ENCODE data around the gene SDK1. TPM values are rescaled to one million over a fixed set of nuclear protein-coding genes. Genes with fewer than 3 reads are reported as not detected.

Gene SDK1
- polyA plus RNA-seq, 4 donors: 0.27 to 5.0 (median 2.1) TPM; not detected in 1

- H3K27ac ChIP-seq (ENCODE audit: low read depth in 1 of 3, low read length in 2 of 3): no peak overlapping the region
- no peaks in the 10 kb centered on the region for H3K27me3 ChIP-seq (ENCODE audit: control insufficient read depth in 3 of 3, insufficient read depth in 3 of 3, low read length in 3 of 3)
- FAIRE-seq (no peak), DNase-seq (no peak)
- H3K36me3 ChIP-seq (ENCODE audit: control insufficient read depth in 3 of 3, insufficient read depth in 2 of 3, low read depth in 1 of 3, low read length in 3 of 3): peaks cover 0 to 4% (median 0%) of the 10 kb centered on the region in 3 donors
- no peaks in the 10 kb centered on the region for H3K9me3 ChIP-seq (ENCODE audit: control insufficient read depth in 2 of 2, insufficient read depth in 1 of 2, low read depth in 1 of 2, low read length in 1 of 2)
- H3K4me3 ChIP-seq (ENCODE audit: low read depth in 1 of 3, low read length in 3 of 3): no peak overlapping the region
- no peaks in the 10 kb centered on the region for H3K4me1 ChIP-seq (ENCODE audit: control insufficient read depth in 3 of 3, insufficient read depth in 2 of 3, low read depth in 1 of 3, low read length in 2 of 3)
- 85 to 92% (median 90%) methylated on average over 34 of the region's 34 CpGs for WGBS, 3 donors
Observed at GRCh38 chr7:4175346-4175973, 874.4 kb downstream of the SDK1 start.

GRCh38 chr7:4177001-4177400 lies 875.9 kb downstream of the SDK1 start:
- H3K4me3 ChIP-seq (ENCODE audit: low read depth in 1 of 3, low read length in 3 of 3): no peak overlapping the region
- H3K27ac ChIP-seq (ENCODE audit: low read depth in 1 of 3, low read length in 2 of 3): no peak overlapping the region
- no peaks in the 10 kb centered on the region for H3K27me3 ChIP-seq (ENCODE audit: control insufficient read depth in 3 of 3, insufficient read depth in 3 of 3, low read length in 3 of 3)
- no peaks in the 10 kb centered on the region for H3K4me1 ChIP-seq (ENCODE audit: control insufficient read depth in 3 of 3, insufficient read depth in 2 of 3, low read depth in 1 of 3, low read length in 2 of 3)
- no peaks in the 10 kb centered on the region for H3K9me3 ChIP-seq (ENCODE audit: control insufficient read depth in 2 of 2, insufficient read depth in 1 of 2, low read depth in 1 of 2, low read length in 1 of 2)
- 87 to 91% (median 90%) methylated on average over 6 of the region's 6 CpGs for WGBS, 3 donors
- DNase-seq (no peak), FAIRE-seq (no peak)
- peaks cover 0 to 4% (median 0%) of the 10 kb centered on the region in 3 donors for H3K36me3 ChIP-seq (ENCODE audit: control insufficient read depth in 3 of 3, insufficient read depth in 2 of 3, low read depth in 1 of 3, low read length in 3 of 3)

- no peak for DNase-seq
- 93 to 97% (median 96%) methylated on average over 15 to 16 of the region's 16 CpGs for WGBS, 3 donors
- Histone ChIP-seq H3K36me3 (ENCODE audit: control insufficient read depth in 3 of 3, insufficient read depth in 2 of 3, low read depth in 1 of 3, low read length in 3 of 3) (peaks cover 0 to 4% (median 0%) of the 10 kb centered on the region in 3 donors), H3K27ac (ENCODE audit: low read depth in 1 of 3, low read length in 2 of 3) (no peak overlapping the region), H3K4me1 (ENCODE audit: control insufficient read depth in 3 of 3, insufficient read depth in 2 of 3, low read depth in 1 of 3, low read length in 2 of 3) (no peaks in the 10 kb centered on the region), H3K9me3 (ENCODE audit: control insufficient read depth in 2 of 2, insufficient read depth in 1 of 2, low read depth in 1 of 2, low read length in 1 of 2) (peaks cover 0 to 4% of the 10 kb centered on the region in 2 donors), H3K27me3 (ENCODE audit: control insufficient read depth in 3 of 3, insufficient read depth in 3 of 3, low read length in 3 of 3) (no peaks in the 10 kb centered on the region), H3K4me3 (ENCODE audit: low read depth in 1 of 3, low read length in 3 of 3) (no peak overlapping the region)
- no peak for FAIRE-seq
Observed at GRCh38 chr7:4178416-4178815, 877.4 kb downstream of the SDK1 start.

DNA sequence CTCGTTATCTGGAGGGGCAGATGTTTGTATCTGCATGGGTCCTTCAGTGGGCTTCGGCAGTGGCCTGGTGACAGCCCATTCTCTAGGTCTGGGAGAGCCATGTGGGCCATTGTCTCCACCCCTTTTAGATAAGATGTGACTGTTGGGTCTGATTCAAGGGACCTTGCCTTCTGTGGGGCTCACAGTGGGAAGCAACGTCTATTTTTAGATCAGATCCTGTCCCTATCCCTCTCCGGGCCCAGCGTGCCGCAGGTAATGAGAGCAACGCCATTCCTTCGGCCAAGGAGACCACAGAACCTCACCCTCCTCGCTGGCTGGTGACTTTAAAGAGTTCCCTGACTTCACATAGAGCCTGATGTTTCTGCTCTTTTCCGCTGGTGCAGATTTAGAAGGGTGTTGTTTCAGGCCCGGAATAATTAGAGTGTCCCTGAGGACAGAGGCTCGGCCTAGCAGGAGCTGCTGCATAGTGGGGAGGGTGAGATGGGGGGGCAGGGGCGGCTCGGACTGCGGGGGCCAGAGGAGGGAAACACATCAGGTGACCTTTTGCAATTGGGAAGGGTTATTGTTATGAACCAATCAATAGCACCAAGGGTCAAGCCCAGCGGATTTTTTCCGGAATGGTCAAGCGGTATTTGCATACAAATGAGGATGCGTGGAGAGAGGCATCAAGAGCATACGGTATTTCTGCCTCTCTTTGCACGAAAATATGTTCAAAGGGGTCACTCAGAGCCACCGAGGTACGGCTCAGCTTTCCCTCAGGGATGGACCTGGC lies 878.0 kb downstream of the SDK1 start:
- no peak for DNase-seq
- Histone ChIP-seq H3K36me3 (ENCODE audit: control insufficient read depth in 3 of 3, insufficient read depth in 2 of 3, low read depth in 1 of 3, low read length in 3 of 3) (peaks cover 0 to 4% (median 0%) of the 10 kb centered on the region in 3 donors), H3K27me3 (ENCODE audit: control insufficient read depth in 3 of 3, insufficient read depth in 3 of 3, low read length in 3 of 3) (no peaks in the 10 kb centered on the region), H3K27ac (ENCODE audit: low read depth in 1 of 3, low read length in 2 of 3) (no peak overlapping the region), H3K9me3 (ENCODE audit: control insufficient read depth in 2 of 2, insufficient read depth in 1 of 2, low read depth in 1 of 2, low read length in 1 of 2) (peaks cover 0 to 4% of the 10 kb centered on the region in 2 donors), H3K4me1 (ENCODE audit: control insufficient read depth in 3 of 3, insufficient read depth in 2 of 3, low read depth in 1 of 3, low read length in 2 of 3) (no peaks in the 10 kb centered on the region), H3K4me3 (ENCODE audit: low read depth in 1 of 3, low read length in 3 of 3) (no peak overlapping the region)
- WGBS, 3 donors: 84 to 91% (median 85%) methylated on average over 23 of the region's 23 CpGs
- FAIRE-seq: no peak

GRCh38 chr7:4179688-4180380 lies 878.8 kb downstream of the SDK1 start:
- Histone ChIP-seq H3K9me3 (ENCODE audit: control insufficient read depth in 2 of 2, insufficient read depth in 1 of 2, low read depth in 1 of 2, low read length in 1 of 2) (peaks cover 0 to 4% of the 10 kb centered on the region in 2 donors), H3K4me3 (ENCODE audit: low read depth in 1 of 3, low read length in 3 of 3) (no peak overlapping the region), H3K36me3 (ENCODE audit: control insufficient read depth in 3 of 3, insufficient read depth in 2 of 3, low read depth in 1 of 3, low read length in 3 of 3) (peaks cover 0 to 6% (median 0%) of the 10 kb centered on the region in 3 donors), H3K27me3 (ENCODE audit: control insufficient read depth in 3 of 3, insufficient read depth in 3 of 3, low read length in 3 of 3) (no peaks in the 10 kb centered on the region), H3K27ac (ENCODE audit: low read depth in 1 of 3, low read length in 2 of 3) (no peak overlapping the region), H3K4me1 (ENCODE audit: control insufficient read depth in 3 of 3, insufficient read depth in 2 of 3, low read depth in 1 of 3, low read length in 2 of 3) (no peaks in the 10 kb centered on the region)
- WGBS, 3 donors: 89 to 93% (median 93%) methylated on average over 21 to 24 of the region's 24 CpGs
- DNase-seq (no peak), FAIRE-seq (no peak)

DNA sequence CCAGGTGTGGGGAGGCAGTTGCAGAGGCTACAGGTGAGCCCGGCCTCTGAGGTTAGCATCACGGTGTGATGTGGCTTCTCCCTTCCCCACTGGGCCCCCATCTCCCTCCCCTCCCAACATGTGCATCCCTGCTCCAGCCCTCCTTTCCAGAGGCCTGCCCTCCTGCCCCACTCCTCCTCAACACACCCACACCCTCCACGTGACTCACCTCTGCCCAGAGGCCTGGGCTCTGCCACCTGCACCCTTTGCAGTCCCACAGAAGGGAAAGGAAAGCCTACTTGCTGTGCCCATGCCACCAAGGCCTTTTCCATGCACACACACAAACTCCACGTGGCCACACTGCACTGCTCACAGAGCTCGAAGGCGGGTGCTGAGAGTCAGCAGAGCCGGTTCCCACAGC lies 880.4 kb downstream of the SDK1 start:
- Histone ChIP-seq H3K4me1 (ENCODE audit: control insufficient read depth in 3 of 3, insufficient read depth in 2 of 3, low read depth in 1 of 3, low read length in 2 of 3) (no peaks in the 10 kb centered on the region), H3K4me3 (ENCODE audit: low read depth in 1 of 3, low read length in 3 of 3) (no peak overlapping the region), H3K9me3 (ENCODE audit: control insufficient read depth in 2 of 2, insufficient read depth in 1 of 2, low read depth in 1 of 2, low read length in 1 of 2) (peaks cover 0 to 4% of the 10 kb centered on the region in 2 donors), H3K36me3 (ENCODE audit: control insufficient read depth in 3 of 3, insufficient read depth in 2 of 3, low read depth in 1 of 3, low read length in 3 of 3) (peaks cover 0 to 6% (median 0%) of the 10 kb centered on the region in 3 donors), H3K27ac (ENCODE audit: low read depth in 1 of 3, low read length in 2 of 3) (no peak overlapping the region), H3K27me3 (ENCODE audit: control insufficient read depth in 3 of 3, insufficient read depth in 3 of 3, low read length in 3 of 3) (no peaks in the 10 kb centered on the region)
- DNase-seq (no peak), FAIRE-seq (no peak)
- 74 to 86% (median 77%) methylated on average over 5 to 7 of the region's 7 CpGs for WGBS, 3 donors

DNA sequence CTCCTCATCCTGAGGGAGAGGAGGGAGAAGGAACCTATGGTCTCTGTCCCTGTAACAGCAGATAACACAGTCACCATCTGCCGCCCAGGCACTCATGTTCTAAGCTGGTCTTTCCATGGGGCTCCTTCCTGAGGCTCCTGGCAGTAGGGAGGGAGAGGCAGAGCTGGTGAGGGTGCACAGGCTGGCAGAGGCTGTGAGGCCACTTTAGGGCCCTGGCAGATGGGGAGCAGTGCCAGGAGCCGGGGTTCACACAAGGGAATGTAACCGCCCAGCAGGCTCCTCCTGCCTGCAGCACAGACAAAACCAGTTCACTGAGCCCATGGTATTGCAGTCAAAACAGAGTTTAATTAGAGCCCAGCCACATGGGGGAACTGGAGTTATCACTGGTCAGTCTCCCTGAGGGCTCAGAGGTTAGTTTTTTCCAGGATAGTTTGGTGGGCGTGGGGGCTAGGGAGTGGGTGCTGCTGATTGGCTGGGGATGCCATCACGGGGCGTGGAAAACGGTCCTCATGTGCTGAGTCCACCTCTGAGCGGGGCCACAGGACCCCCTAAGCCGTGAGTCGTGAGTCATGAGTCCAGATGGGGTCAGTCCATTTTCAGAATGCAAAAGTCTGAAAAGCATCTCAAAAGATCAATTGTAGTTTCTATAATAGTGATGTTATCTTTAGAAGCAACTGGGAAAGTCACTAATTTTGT lies 881.7 kb downstream of the SDK1 start:
- H3K36me3 ChIP-seq (ENCODE audit: control insufficient read depth in 3 of 3, insufficient read depth in 2 of 3, low read depth in 1 of 3, low read length in 3 of 3): peaks cover 0 to 6% (median 0%) of the 10 kb centered on the region in 3 donors
- no peak for DNase-seq
- H3K27me3 ChIP-seq (ENCODE audit: control insufficient read depth in 3 of 3, insufficient read depth in 3 of 3, low read length in 3 of 3): no peaks in the 10 kb centered on the region
- FAIRE-seq: no peak
- no peak overlapping the region for H3K4me3 ChIP-seq (ENCODE audit: low read depth in 1 of 3, low read length in 3 of 3)
- no peak overlapping the region for H3K27ac ChIP-seq (ENCODE audit: low read depth in 1 of 3, low read length in 2 of 3)
- WGBS, 3 donors: 78 to 86% (median 81%) methylated on average over 10 of the region's 10 CpGs
- H3K4me1 ChIP-seq (ENCODE audit: control insufficient read depth in 3 of 3, insufficient read depth in 2 of 3, low read depth in 1 of 3, low read length in 2 of 3): no peaks in the 10 kb centered on the region
- H3K9me3 ChIP-seq (ENCODE audit: control insufficient read depth in 2 of 2, insufficient read depth in 1 of 2, low read depth in 1 of 2, low read length in 1 of 2): peaks cover 0 to 8% of the 10 kb centered on the region in 2 donors

- FAIRE-seq (no peak), DNase-seq (no peak)
- H3K9me3 ChIP-seq (ENCODE audit: control insufficient read depth in 2 of 2, insufficient read depth in 1 of 2, low read depth in 1 of 2, low read length in 1 of 2): peaks cover 0 to 8% of the 10 kb centered on the region in 2 donors
- peaks cover 0 to 4% (median 0%) of the 10 kb centered on the region in 3 donors for H3K36me3 ChIP-seq (ENCODE audit: control insufficient read depth in 3 of 3, insufficient read depth in 2 of 3, low read depth in 1 of 3, low read length in 3 of 3)
- no peak overlapping the region for H3K4me3 ChIP-seq (ENCODE audit: low read depth in 1 of 3, low read length in 3 of 3)
- no peaks in the 10 kb centered on the region for H3K27me3 ChIP-seq (ENCODE audit: control insufficient read depth in 3 of 3, insufficient read depth in 3 of 3, low read length in 3 of 3)
- H3K4me1 ChIP-seq (ENCODE audit: control insufficient read depth in 3 of 3, insufficient read depth in 2 of 3, low read depth in 1 of 3, low read length in 2 of 3): peaks cover 0 to 8% (median 0%) of the 10 kb centered on the region in 3 donors
- H3K27ac ChIP-seq (ENCODE audit: low read depth in 1 of 3, low read length in 2 of 3): no peak overlapping the region
- WGBS, 3 donors: 81 to 87% (median 85%) methylated on average over 4 of the region's 4 CpGs
Observed at GRCh38 chr7:4184653-4185052, 883.6 kb downstream of the SDK1 start.

All from small intestine (tissue), 7 donors.